NCI-H82 treated with DMSO at 0.1 percent for 48 hours (cell line): ENCODE data around the gene MTHFD2.
"Not testable (repeated sequence)": the region's sequence is repeated elsewhere in the genome, so short reads cannot be mapped to it uniquely, and the experiment has no call there.

Experiments used
- DNase-seq: peaks from one replicate; lab custom pipeline; 2025; ENCODE audit not compliant: unreplicated experiment; lab: John Stamatoyannopoulos, UW

Gene MTHFD2

DNA sequence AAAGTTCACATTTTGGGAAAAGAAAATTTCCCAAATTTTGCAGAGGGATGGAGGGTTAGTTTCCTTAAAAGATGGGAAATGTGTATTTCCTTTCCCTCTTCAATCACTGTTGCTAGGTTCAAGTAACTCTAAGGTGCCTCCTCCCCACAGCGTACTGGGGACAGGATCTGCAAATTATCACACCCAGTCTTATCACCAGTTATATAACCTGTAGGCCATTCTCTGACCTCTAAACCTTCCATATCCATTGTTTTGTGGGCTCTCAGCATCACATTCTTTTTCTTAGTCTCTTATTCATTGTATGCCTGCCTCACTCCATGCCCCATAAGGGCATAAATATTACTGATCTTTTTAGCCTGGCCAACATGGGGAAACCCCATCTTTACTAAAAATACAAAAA, 3.6 kb upstream of the MTHFD2 start:
- no peak for DNase-seq

DNA sequence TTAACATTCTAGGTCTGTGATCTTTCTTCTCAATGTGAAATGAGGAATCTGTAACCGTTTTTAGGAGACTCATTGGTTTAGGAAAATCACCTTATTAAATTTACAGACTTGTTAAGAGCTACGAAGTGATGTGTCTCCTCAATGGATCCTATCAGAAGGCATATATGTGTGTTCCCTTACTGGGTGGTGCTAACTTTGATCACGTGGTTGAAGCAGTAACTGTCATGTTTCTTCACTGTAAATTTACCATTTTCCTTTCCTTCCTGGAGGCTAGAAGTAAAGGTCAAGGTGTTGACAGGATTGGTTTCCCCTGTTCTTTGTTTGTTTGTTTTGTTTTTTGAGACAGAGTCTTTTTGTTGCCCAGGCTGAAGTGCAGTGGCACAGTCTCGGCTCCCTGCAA, 1.4 kb upstream of the MTHFD2 start:
- DNase-seq, result no peak

DNA sequence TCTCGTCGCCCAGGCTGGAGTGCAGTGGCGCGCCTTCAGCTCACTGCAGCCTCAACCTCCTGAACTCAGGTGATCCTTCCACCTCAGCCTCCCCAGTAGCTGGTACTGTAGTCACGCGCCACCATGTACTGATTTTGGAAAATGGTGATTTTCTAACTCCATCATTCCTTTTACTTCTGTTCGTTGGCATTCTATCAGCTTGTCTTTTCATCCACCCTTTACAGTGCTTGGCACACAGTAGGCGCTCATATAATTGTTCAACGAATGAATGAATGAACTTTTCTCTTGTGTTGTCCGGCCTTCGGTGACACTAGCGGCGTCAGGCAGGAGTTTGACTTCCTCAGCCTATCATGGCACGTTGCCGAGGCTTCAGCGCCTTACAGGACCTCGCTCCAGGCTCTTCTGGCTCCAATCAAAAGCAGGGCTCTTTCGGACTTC, 373 bp upstream of the MTHFD2 start:
- no peak for DNase-seq

DNA sequence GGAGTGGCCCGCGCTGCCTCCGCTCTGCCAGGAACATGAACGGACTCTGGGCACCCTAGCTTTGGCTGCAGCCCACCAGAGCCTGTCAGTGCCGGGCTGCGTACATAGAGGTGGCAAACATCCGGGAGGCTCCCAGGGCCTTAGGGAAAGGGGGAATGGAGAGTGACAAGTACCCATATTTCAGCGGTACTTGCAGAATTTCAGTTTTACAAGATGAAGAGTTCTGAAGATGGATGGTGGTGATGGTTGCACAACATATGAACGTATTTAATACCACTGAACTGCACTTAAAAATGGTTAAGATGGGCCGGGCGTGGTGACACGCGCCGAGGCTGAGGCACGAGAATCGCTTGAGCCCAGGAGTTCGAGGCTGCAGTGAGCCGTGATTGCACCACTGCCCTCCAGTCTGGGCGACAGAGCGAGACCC, 873 bp downstream of the MTHFD2 start:
- no peak for DNase-seq

DNA sequence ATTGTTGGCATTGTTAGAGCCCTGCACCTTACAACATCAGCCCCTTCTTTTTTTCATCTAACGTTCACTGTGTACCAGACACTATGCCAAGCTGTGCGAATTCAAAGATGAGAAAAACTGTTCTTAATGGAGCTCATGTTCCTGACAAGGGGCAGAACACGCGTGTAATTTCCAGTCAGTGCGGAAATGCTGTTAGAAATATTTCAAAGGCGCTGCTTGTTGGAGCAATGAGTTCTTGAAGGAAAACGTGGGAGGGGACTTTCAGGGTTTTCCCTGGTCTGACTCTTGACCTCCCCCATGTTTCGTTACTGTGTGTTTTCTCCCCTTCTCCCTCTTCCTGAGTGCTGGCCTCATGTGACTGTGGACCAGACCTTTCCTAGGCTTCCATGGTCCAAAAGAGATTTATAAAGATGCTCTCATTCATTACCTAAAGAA, 1.5 kb downstream of the MTHFD2 start:
- DNase-seq, result no peak

DNA sequence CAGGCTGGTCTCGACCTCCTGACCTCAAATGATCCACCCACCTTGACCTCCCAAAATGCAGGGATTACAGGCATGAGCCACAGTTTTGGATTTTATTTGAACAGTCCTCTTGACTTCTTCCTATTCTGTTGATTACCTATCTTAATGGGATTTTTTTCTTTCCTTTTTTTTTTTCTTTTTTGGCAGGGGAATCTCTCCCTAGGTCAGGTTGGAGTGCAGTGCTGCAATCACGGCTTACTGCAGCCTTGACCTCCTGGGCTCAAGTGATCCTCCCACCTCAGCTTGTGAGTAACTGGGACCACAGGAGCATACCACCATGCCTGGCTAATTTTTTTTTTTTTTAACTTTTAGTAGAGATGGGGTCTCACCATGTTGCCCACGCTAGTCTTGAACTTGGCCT, 2.8 kb downstream of the MTHFD2 start:
- DNase-seq, result no peak

DNA sequence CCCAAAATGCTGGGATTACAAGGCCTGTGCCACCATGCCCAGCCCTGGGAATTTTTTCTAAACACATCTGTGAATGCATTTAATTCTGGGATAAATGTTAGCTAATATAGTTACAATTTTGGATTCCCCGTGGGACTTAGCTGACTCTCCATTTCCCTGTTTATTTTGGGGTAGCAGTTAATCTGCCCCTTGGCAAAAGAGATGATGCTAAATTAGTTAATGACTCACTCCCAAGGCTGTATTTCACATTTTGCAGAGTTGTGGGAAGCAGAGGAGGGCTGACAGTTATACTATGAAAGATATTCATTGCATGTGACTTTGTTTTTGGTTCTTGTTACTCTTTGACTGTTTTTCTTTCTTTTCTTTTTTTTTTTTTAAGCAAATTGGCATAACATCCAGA, 3.2 kb downstream of the MTHFD2 start:
- no peak for DNase-seq

DNA sequence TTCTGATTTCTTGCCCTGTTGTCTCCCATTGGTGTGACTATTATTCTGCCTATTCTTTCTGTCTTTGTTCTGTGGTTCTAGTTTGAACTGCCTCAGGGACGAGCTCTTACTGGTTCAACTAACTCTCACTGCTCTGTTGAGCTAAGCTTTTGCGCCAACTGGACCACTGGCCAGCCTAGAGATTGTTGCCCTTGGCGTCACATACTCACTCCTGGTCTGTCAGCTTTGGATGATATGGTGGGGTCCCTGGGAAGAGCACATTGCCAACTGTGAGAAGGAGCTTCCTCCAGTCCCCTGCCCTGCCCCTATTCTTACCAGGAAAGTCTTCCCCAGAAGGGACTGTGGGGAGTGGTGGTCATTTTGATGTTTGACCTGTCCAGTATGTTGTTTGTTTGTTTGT, 6.0 kb downstream of the MTHFD2 start:
- no peak for DNase-seq

DNA sequence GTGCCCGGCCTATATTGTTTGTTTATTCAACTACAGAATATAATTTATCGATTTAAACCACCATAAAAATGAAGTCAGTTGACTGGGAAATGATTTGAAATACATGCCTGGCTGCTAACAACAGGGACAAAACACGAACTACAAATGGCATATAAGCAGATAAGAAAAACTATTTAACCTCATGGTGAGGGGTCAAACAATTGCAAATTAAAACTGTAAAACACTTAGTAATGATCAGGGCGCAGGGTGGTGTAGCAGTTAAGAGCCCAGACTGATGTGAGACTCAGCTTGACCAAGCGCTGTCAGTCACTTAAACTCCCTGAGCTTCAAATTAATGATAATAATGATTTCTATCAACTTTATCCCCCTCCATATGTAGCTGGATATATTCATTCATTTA, 6.7 kb downstream of the MTHFD2 start:
- DNase-seq, result no peak

DNA sequence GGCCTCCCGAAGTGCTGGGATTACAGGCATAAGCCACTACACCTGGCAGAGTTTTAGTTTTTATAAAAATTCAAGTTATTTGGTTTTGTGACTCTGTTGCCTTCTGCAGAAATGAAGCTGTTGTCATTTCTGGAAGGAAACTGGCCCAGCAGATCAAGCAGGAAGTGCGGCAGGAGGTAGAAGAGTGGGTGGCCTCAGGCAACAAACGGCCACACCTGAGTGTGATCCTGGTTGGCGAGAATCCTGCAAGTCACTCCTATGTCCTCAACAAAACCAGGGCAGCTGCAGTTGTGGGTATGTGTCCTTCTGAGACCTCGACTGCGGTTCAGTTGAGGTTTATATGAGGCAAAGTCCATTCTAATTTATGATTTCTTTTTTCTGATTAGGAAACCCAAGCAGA, 7.2 kb downstream of the MTHFD2 start:
- DNase-seq, result no peak

DNA sequence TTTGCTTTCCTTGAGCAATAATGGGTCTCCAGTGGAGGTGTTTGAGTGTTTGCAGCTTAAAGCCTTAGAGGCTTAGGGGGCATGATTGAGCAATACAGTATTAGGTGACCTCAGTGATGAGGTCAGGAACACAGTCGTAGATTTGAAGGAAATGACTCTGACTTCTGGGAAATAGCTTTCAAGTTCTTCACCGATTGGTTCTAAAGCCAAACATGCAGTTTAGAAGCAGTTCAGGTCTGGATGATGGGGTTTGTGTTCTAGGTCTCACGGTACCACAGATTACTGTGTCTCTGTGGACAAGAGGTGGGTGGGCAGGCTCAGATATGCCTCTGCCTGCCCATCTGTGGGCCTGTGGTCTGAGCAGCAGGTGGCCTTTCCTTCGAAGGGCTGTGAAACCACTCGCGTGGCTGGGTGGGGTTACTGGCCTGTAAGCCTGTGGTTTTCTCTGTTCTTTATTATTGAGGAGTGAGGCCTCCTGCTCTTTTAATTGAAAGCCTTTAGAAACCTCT, 7.8 kb downstream of the MTHFD2 start:
- no peak for DNase-seq

DNA sequence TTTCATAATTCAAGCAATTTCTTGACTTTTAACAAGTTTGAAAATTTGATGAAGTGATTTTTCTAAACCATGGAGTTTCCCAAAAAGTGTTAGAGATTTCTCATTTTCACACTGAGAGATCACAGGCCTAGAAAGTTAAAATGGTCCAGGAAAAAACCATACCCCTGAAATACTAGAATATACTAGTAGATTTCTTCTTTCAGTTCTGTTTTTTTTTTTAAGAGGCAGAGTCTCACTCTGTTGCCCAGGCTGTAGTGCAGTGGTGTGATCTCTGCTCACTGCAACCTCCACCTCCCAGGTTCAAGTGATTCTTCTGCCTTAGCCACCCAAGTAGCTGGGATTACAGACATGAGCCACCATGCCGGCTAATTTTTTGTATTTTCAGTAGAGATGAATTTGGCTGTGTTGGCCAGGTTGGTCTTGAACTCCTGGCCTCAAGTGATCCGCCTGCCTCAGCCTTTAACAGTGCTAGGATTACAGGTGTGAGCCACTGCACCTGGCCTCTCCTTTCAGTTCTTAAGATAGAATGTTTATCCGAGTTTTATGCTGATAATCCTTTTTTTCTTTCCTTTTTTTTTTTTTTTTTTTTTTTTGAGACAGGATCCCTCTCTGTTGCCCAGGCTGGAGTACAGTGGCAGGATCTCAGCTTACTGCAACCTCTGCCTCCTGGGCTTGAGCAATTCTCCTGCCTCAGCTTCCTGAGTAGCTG, 14.4 kb downstream of the MTHFD2 start:
- no peak for DNase-seq

DNA sequence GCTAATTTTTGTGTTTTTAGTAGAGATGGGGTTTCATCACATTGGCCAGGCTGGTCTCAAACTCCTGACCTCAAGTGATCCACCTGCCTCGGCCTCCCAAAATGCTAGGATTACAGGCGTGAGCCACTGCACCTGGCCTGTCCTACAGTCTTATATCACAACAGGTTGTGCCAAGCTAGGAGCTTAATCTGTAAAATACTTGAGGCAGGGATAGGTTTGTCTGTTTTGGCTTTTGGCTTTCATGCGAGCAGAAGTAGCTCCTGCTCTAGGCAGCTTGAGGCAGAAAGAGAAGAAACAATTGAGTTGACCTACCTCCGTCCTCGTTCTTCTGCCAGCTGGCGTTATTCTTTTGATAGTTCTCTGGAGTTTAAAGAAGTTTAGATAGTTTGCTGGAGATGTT, 17.4 kb downstream of the MTHFD2 start:
- DNase-seq, result not testable (repeated sequence)

DNA sequence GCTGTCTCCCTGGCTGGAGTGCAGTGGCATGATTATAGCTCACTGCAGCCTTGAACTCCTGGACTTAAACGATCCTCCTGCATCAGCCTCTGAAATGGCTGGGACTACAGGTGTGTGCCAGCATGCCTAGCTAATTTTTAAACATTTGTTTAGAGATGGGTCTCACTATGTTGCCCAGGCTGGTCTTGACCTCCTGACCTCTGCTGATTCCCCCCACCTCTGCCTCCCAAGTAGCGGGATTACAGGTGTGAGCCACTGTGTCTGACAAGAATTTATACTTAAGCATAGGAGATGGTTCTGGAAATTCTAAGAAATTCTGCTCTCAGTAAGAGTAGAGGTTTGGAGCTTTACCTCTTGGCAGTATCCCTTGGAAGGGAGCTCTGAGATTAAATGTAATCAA, 18.2 kb downstream of the MTHFD2 start:
- DNase-seq, result no peak

DNA sequence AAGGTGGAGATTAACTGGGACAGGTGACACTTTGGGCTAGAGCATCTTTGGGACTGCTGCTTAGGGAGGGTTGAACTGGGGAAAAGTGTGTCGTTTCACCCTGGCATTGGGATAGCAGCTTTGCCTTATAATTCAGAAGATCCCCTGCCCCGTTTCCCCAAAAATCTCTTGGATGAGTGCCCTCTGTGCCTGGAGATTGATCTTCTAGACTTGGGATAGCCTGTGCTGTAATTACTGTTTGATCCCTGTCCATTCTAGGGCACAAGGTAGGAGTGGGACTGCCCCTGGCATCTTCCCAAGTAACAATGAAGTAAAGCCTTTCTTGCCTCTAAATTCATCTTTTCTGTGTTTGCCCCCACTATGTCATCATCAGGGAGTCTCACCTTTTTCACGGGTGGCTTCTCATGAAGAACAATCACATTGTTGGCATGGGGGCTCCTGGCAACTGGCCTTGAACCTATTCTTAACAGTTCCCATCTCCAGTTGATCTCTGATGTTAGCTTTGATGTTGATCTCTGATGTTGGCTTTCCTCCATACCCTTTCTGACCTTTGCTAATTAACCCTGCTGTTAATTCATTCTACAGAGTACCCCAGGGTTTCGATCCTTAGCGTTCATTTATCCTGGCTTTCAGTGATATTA, 21.6 kb downstream of the MTHFD2 start:
- no peak for DNase-seq

DNA sequence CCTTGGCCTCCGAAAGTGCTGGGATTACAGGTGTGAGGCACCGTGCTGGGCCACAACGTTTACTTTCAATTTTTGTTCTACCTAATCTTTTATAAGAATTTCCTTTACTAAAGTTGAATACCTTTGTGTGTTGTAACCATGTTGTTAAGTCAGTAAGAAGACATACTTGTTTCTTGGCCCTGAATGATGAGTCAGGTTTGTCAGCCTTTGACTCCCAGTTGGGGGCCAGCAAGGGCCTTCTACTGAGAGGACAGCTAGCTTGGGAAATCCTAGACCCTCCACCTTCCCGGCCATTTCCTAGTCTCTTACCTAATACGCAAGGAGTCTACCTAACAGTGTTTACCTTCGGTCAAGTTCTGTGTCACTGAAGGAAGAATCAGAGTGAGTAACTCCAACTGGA, 22.7 kb downstream of the MTHFD2 start:
- DNase-seq, result no peak

DNA sequence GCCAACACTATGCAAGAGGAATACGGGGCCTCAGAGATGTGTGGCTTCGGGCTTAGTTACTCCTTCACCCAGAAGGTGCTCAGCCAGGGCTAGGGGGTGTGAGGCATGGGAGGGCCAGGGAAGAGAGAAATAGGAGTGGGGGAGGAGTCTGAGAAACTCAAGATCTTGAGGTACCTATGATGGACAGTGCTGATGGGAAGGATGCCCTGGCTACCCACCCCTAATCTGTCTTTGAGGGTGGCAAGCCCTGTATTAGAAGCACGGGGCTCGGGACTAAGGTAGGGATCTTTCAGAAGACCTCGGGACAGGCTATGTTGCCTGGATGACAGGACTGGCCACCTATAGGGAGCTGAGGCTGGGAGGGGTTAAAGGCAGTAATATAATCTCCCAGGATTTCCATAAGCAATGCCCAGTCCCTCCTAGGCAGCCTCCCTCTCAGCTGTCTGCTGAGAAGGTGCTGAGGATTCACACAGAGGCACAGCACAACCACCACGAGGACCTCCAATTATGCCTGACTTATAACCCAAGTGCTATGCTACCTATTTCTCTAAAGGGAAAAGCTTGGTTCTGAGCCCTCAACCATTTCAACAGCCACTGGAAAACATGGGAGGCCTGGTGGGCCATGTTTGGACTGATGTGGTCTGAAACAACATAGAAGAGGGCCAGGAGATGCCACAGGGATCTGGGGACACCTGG, 23.3 kb downstream of the MTHFD2 start:
- no peak for DNase-seq

DNA sequence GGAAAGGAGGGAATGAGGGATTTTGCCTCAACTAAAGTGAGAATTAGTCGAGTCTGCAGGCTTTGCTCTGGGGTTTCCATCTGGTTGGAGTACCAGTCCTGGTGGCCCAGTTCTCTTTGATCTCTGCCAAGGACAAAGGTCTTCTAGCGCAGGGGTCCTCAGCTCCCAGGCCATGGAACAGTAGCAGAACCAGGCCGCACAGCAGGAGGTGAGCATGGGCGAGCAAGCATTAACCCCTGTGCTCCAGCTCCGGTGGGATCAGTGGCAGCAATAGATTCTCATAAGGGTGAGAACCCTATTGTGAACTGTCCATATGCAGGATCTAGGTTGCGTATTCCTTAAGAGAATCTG, 23.9 kb downstream of the MTHFD2 start:
- DNase-seq, result no peak

DNA sequence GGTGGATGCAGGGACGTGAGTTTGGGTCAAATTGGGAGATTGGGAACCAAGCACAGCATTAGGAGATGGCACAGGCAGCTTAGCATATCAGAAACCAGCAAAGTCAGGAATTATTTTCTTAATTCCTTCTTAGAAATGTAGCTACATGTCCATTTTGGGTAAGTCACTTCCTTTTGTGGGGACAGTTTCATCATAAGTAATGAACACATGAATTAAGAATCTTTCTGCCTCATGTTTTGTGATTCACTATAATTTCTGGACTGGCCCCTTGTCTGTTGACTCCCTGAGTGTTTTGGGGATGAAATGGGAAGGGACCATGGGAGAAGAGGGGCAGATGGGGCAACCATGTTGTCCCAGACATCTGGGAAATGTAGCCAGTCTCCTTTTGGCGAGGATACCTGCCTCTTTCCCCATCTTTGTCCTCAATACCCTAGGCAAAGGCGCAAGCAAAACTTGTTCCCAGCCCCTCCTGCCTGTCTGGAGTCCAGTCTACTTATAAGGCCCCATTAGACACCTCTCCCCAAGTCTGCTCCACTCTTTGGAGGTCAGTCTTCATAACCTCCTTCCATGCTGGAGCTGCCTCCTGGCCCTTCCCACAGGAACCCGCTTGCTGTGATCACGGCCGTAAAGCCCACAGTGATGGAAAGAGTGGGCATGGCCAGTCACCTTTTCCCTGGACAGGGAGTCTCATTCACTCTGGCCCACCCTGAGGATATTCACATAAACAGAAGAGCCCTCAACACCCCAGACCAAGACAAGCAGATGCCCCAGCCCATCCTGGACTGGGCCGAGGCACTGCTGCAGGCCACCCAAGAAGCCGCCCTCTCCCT, 25.7 kb downstream of the MTHFD2 start:
- no peak for DNase-seq

DNA sequence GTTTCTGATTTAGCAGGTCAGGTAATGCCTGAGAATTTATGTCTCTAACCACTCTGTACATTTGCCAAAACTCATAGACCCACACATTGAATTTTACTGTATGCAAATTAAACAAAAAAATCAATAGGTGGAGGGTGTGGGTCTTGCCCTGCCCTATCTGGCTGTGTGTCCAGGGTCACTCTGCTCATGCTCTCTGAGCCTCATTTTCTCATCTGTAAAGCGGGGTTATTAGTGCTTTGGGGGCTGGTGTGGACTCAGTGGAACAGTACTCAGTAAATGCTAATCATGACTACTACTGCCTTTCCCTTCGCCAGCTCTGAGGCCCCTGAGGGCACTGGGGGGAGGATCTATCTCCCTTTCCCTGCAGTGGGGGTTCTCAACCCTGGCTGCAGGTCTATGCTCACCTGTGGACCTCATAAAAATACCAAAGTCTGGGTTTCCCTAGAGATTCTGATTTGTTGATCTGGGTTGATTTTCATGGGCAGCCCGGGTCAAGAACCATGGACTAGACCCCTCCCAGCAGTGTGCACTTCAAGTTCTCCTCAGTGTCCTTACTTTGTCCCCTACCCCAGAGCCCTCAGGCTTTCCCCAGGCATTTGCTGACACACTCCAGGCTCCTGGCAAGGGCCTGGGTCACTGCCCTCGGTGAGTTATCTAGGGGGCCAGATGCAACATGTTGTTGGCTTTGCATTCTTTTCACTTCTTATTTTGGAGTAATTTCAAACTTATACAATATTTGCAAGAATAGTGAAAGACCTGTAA, 27.5 kb downstream of the MTHFD2 start:
- DNase-seq, result no peak
